MM.1S (cell line): ENCODE data around the gene AMFR.

Experiments
- CTCF ChIP-seq: fragments of 300-600 bp; sonication (generic); IDR thresholded peaks from 2 replicates; pipeline ENCODE4 v1.5.1; 2016; ENCODE audit warnings: antibody characterized with exemption, low read length, mixed read lengths
- EZH2 ChIP-seq: fragments of 300-600 bp; sonication (generic); optimal IDR thresholded peaks from 2 replicates; pipeline ENCODE3; 2017; ENCODE audit warnings: low read depth, mild to moderate bottlenecking, antibody characterized with exemption, low read length, mixed read lengths

GRCh38 chr16:56411123-56411522, 14.2 kb downstream of the AMFR start:
- TF ChIP-seq CTCF = no peak
- no peak for TF ChIP-seq EZH2
